NCI-H226 (cell line): ENCODE data around the gene XYLT2.
"Not testable (repeated sequence)": the region's sequence is repeated elsewhere in the genome, so short reads cannot be mapped to it uniquely, and the experiment has no call there.

ENCODE experiments used
- DNase-seq: peaks from one replicate; pipeline ENCODE4 v3.0.0-alpha.2; 2015

XYLT2 gene

DNA sequence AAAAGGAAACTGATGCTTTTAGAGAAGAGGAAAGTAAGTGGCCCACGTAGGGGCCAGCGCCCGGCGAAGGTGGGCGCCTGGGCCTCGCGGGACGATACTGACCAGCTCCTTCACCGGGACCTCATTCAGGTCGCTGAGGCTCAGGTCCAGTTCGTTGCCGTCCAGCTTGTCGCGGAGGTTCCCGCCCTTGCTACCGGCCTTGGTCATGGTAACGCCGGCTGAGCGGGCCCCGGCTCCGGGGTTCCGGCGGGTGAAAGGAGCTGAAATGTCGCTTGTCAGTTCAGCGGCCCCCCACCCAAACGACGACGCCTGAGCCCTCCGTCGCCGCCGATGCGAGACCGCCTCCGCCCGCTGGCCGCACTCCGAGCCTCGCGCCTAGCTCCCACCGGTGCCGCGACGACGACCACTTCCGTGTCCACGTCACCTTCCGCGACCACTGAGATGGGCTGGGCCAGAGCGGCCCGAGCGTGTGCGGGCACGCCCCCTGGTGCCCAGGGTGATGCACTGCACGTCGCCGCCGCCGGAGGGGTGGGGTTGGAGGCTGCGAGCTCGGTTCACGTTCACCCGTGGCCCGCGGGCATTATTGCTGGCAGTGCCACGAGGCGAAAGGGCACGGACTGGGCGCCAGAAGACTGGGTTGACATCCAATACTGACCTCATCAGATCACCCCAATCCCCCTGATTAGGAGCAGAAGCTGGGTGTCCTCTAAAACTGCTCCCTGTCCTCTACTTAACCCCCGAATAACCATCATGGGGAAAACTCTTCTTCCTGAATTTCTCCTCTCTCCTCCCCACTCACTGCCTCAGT is 51.4 kb downstream of the XYLT2 start, which contains the start of gene LRRC59:
TSS of gene LRRC59 (minus strand) at position 413 of the 808 bp plus-strand sequence. CDS start at position 207, 206 bp downstream.
- peak; percentile 68 for DNase-seq

DNA sequence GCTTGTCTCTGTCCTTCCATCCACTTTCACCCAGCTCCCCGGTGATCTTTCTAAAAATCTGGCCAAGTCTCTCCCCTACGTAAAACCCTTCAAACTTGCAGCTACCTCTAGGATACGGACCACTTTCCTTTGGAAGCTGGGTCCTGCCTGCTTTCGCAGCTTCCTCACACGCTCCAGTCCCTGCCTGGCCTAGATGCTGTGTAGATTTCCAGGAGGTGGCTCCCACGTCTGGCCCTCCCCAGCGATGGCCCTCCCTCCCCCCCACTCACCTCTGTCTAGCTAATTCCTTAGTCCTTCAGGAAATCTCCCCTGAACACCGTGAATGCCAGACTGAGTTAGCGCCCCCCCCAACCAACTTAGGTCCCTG is 52.0 kb downstream of the XYLT2 start:
- DNase-seq = no peak

DNA sequence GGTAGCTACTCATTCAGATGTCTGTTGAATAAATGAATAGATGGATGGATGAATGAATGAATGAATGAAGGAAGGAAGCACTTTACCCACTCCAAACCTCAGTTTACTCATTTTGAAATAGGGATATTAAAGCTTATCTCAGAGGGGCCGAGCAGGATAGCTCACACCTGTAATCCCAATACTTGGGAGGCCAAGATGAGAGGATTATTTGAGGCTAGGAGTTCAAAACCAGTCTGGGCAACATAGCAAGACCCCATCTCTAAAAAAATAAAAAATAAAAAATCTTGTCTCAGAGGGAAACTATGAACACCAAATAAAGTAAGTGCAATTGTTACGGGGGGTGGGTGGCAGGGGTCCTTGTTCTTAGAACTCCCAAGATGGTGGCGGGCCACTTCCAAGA is 52.7 kb downstream of the XYLT2 start:
- DNase-seq = not testable (repeated sequence)

DNA sequence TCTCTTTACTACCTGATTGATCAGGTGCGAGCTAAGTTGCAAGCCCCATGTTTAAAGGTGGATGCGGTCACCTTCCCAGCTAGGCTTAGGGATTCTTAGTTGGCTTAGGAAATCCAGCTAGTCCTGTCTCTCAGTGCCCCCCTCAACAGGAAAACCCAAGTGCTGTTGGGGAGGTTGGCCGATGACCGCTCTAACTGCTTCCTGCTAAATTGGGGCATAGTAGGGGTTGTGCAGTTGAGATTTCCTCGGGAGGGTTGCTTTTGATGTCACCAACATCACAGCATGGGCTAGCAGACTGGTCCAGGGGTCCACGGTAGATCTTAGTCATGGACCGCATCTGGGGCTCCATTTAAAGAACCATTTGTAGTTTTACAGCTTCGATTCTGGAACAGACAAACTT is 53.7 kb downstream of the XYLT2 start:
- not testable (repeated sequence) for DNase-seq

DNA sequence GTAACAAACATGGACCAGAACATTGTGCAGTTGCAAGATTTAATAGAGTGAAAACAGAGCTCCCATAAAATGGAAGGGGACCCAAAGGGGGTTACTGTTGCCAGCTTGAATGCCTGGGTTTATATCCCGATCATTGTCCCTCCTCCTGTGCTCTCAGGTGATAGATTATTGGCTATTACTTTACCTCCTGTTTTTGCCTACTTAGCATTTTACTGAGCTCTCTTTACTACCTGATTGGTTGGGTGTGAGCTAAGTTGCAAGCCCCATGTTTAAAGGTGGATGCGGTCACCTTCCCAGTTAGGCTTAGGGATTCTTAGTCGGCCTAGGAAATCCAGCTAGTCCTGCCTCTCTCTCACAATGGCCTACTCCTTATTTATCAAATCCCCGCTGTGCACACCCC is 59.4 kb downstream of the XYLT2 start:
- DNase-seq = not testable (repeated sequence)

DNA sequence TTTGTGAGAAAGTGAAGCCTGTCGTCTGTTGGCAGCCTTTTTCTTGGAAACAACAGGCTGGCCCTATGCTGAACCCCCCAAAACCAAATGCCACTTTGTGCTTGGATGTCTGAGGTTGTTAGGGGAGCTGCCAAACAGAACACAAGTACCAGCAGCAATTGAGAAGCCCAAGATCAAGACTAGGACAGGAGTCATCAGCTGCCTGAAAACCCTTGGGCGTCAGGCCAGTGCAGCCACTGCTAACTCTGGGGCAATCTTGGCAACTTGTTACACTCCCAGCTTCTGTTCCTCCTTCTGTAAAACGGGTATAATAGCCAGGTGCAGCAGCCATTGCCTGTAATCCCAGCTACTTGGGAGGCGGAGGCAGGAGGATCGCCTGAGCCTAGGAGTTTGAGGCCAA is 60.7 kb downstream of the XYLT2 start:
- DNase-seq = no peak

DNA sequence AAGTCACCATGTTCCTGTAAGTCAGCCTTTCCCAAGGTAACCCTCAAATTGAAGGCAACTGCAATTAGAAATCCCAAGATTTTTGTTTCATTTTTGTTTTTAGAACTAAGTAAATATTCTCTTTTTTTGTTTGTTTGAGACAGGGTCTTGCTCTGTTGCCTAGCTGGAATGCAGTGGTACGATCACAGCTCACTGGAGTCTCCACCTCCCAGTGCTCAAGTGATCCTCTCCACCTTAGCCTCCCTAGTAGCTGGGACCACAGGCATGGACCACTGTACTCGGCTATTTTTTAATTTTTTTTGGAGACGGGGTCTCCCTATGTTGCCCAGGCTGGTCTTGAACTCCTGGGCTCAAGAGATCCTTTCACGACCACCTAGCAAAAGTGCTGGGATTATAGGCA is 62.0 kb downstream of the XYLT2 start:
- DNase-seq = no peak
